ENCODE measurements around the gene SLC25A28.

Gene SLC25A28

GRCh38 chr10:99579971-99580370 is 40.3 kb downstream of the SLC25A28 start:
- no peak for DNase-seq

GRCh38 chr10:99573790-99574189 is 46.4 kb downstream of the SLC25A28 start:
- no peak for DNase-seq

- DNase-seq, result no peak
Measured at GRCh38 chr10:99571816-99572215, 48.4 kb downstream of the SLC25A28 start.

- DNase-seq, result no peak
Measured at GRCh38 chr10:99569961-99570360, 50.3 kb downstream of the SLC25A28 start.

- no peak for DNase-seq
Measured at GRCh38 chr10:99569253-99569939, 50.8 kb downstream of the SLC25A28 start.

GRCh38 chr10:99565166-99565565 is 55.1 kb downstream of the SLC25A28 start:
- DNase-seq, result no peak

- no peak for DNase-seq
Measured at GRCh38 chr10:99564361-99564760, 55.9 kb downstream of the SLC25A28 start.

- DNase-seq, result no peak
Measured at GRCh38 chr10:99562631-99563030, 57.6 kb downstream of the SLC25A28 start.
